ENCODE results near the gene STAC.
"Not testable (repeated sequence)": the region's sequence is repeated elsewhere in the genome, so short reads cannot be mapped to it uniquely, and the experiment has no call there.

STAC gene

GRCh38 chr3:36520241-36521006 lies 140.1 kb downstream of the STAC start:
- DNase-seq: no peak

DNA sequence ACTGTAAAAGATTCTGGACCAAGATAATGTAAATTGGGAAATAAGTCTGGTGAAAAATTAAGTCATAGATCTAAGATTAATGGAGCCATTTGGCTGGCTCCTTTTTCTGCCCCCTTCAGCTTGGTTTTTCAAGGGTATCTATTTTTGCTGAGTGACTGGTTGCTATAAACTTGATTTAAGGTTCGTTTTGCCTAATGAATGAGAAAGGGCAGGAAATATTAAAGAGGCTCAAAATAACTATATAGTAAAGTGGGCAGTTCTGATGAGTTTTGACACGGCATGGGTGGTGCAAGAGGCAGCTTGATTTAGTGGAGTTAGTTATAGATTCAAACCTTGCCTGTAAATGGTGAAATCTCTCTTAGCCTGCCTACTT lies 140.7 kb downstream of the STAC start:
- no peak for DNase-seq

DNA sequence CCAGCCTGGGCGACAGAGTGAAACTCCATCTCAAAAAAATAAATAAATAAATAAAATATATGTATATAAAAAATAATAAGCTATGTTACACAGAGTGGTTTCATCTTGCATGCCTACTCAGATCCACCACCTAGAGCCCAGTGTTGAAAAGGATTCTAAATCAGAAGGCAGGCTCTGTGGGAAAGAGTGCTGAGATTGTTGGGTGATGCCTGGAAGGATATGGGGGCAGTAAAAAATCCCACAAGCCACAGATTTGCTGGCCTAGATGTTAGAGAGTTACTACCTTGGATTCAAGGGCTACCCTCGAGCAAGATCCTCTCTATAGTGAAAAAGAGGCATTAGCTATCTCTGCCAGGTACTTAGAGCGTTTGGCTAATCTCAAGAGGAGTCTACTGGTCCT lies 144.3 kb downstream of the STAC start:
- no peak for DNase-seq

GRCh38 chr3:36525115-36525801 lies 145.0 kb downstream of the STAC start:
- DNase-seq: no peak

DNA sequence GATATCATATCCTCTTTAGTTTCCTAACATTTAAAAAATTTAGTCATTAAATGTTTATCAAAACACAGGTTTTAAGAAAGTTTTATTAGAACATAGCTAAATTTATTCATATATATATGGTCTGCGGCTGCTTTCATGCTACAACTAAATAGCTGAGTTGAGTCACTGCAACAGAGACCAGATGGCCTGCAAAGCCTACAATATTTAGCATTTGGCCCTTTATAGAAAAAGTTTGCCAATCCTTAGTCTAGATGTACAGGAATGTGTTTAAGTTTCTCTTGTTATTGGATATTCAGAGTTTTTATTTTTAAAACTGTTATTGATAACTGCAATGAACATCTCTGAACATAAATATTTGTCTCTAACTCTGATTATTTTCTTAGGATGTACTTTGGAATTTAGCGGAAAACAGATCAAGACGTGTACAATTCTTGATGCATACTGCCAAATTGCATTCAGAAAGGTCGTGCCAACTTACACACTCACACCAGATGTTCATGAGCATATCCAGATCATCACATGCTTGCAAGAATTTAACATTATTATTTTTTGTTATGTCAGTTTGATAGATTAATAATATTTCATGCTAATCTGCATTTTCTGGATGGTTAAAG lies 157.9 kb downstream of the STAC start:
- no peak for DNase-seq

GRCh38 chr3:36540888-36541518 lies 160.7 kb downstream of the STAC start:
- DNase-seq: no peak

DNA sequence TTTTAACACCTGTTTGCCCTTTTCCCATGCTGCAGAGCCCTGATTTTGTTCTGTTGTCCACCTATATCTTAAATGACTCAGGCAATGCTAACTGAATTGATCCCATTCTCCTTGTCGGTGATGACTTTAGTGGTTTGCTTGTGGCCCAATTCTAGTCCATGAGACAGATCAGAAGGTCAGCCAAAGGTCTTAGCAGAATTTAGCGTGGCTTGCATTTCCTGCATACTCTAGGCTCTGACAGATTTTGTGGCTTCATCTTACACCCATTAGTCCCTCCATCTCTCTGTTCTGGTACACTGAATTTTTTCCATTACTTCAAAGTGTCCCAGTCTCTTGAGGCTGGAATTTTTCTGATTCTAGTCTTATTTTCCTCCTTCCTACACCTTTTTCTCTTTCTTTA lies 161.9 kb downstream of the STAC start:
- DNase-seq: no peak

DNA sequence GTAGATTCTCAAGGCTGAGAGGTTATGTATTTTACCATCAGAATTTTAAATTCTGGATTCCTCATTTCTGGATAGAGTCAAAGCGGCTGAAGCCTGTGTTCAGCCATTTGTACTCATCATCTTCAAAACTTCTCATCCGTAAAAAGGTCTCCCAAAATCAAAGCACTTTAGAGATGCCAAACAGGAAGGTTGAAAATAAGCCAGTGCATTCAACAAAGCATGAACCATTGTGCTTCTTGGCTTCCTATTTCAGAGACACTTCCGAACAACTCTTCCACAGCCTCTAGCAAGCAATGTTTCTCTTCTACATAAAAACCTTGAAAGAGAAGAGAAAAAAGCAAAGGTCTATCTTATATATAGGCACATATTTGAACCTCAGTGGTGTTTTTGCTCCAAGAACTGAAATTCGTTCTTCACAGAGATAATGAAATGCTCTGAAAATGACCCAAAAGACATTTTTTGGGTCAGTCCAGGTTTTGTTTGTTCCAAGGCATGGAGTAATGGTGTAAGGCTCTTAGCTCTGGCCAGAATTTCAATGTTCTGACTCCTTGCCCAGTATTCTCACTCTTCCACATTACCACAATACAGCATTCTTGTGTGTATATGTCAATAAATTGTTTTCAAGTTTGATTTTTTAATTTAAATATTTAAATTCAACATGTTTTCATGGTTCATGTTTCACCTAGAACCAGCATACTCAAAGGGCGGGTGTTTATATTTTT lies 163.1 kb downstream of the STAC start:
- no peak for DNase-seq

GRCh38 chr3:36546226-36546625 lies 165.9 kb downstream of the STAC start:
- DNase-seq: no peak

DNA sequence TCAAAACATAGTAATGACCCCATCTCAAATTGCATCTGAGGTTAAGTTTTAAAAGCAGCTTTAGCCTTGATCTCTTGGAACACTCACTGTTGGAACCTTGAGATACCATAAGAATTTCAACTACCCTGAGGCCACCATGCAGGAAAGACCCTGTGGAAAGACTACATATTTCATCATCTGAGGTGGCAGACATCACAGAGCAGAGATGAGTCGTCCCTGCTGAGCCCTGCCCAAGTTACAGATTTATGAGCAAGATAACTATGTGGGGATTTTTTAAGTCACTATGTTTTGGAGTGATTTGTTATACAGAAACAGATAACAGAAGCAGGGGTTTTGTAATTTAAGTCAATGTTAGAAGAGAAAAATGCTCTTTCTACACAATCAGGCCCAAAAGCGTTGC lies 168.4 kb downstream of the STAC start:
- no peak for DNase-seq

DNA sequence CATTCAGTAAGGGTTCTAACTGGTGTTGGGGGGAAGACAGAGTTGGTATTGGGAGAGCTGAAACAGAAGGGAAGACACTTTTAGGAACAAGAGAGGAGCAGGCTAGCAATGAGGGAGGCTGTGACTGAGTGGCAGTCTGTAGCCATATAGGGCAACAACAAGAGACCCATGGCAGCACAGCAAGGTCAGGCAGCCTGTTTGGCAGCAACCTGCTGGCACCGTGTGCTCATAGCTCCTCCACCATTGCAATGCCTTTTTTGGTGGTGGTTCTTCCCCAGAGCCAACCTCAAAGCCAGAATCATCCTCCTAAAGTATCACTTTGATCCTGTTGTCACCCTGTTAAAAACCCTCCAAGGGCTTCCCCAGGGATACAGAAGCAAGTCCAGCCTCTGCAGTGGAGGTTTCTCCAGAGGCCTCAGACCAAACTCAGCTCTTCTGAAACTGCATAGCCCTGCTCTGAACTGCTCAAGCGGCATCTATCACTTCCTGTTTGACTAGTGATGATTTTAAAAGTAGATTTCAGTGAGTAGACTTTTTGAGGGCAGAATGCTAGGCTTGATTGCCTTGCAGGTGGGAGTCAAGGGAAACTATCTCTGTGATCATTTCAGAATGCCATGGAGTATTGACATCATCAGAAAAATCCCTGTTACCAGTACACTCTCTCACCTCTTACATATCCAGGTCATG lies 176.9 kb downstream of the STAC start:
- no peak for DNase-seq

DNA sequence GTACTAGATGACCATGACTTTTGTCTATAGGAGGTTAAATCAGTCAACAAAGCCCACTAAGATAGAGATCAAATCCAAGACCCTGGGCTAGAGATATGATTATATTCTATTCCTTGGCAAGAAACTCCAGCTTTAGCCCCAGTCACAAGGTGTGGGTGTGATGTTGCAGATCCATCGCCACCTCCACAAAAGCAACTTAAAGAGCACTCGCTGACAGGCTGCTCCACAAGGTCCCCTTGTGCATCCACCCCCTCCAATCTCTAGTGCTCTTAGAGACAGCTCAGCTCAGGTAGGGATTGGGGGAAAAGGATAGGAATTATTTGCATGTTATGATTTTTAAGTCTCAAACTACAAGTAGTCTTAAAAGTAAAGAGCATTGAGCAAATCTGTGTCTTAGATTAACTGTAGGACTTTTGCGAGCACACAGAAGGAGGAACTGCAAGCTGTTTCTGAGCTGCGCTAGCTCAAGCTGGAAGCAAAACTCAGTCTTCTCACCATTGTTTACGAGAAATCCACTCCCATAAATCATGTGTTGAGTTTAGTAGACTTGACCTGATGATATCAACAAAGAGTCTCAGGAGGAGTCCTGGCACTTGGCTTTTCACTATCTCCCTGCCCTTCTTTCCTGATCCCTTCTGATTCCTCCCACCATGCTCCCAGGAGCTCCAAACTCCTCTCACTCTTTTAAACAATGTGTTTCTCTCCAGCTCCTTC lies 177.6 kb downstream of the STAC start:
- DNase-seq: no peak

- DNase-seq: no peak
These were observed 178.7 kb downstream of the STAC start for GRCh38 chr3:36558961-36559360.

- DNase-seq: no peak
These were observed 180.4 kb downstream of the STAC start for GRCh38 chr3:36560685-36561084.

DNA sequence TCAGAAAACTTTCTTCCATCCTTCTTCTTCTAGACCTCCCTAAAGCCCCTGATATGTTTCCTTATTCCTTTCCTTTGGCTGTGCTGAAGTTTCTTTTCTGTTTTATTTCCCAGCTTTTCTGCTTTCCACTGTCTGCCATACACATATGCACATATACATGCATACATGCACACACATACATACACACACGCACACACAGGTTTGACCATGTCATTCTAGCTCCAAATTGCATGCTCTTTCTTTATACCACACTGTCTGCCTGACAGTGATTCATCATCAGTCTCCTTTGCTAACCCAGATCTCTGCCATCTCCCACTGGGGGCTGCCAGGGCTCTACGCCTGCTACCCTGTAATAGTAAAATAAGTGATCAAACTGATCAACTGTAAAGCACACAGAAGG lies 181.3 kb downstream of the STAC start:
- no peak for DNase-seq

DNA sequence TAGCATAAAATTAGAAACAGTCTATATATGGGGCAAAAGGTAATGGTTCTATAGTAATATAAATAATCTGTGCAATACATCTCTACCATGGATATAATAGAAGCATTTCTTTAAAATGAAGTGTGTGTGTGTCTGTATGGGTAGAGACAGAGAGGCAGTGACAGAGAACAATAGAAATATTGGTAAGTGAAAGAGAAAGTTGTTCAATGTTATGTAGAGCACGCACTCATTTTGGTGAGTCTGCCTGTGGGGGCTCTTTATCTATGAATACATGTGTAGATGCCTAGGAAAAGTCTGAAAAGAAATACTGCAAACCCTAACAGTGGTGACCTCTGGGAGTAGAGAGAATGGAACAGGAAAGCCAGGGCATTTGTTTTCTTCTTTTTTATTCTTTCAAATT lies 182.6 kb downstream of the STAC start:
- no peak for DNase-seq

GRCh38 chr3:36575241-36575640 lies 194.9 kb downstream of the STAC start:
- DNase-seq: no peak

- DNase-seq: not testable (repeated sequence)
These were observed 198.1 kb downstream of the STAC start for GRCh38 chr3:36578418-36578817.

DNA sequence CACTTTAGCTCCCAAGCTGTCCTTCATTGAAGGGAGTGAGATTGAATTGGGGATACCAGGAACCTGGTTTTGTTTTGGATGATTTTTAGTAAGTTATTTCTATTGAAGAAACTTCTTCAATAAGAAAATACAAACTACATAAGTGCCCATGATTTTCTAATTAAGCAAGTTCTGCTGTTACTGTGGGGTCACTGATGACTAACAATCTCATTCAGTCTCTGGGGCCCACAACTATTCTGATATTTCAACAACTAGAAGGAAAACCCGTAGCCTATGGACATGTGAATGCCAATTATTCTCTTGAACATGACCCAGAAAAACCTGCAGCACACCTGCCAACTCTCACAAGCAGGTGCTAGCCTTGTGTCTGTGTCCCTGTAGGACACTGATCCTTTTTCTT lies 199.4 kb downstream of the STAC start:
- peak; percentile 17 for DNase-seq

DNA sequence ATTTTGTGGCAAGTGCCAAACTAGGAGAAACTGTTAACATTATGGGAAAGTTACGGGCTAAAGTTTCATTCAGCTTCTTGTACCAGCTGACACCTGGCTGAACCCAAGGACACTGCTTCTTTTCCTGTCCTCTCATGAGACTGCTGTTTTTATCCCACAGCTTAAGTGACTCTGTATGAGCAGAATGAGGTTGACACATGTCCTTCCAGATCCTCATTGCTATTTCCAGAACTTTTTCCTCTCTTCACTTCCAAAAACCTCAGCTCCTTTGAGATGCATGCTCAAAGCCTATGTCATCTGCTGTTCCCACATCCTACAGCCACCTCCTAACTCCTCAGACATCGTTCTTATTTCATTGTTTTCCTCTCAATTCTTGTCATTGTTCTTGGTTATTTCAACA lies 200.4 kb downstream of the STAC start:
- DNase-seq: no peak

GRCh38 chr3:36591959-36592358 lies 211.7 kb downstream of the STAC start:
- DNase-seq: no peak

DNA sequence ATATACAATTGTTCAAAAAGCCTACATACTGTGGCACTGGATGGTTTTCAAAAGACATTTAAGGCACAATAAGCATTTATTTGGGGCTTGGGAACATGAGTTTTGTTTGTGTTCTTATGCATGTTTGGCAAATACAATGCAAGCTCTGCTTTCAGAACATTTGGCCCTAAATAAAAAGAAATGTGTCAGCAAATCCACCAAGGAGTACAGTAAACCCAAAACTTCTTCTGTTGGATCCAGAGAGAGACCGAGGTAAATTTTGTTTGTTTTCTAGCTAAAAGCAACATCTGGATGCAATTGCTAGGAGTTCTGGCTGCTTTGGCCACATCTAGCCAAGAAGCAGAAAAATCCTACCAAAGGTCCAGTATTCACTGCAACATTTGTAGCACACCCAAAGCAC lies 215.2 kb downstream of the STAC start:
- DNase-seq: no peak
